ENCODE data around the gene CKAP2L. TPM values are rescaled to one million over a fixed set of nuclear protein-coding genes. Genes with fewer than 3 reads are reported as not detected.

The CKAP2L gene
- total and polyA plus RNA-seq, 4 donors: 0.19 to 15.9 (median 0.91) TPM; not detected in 1

DNA sequence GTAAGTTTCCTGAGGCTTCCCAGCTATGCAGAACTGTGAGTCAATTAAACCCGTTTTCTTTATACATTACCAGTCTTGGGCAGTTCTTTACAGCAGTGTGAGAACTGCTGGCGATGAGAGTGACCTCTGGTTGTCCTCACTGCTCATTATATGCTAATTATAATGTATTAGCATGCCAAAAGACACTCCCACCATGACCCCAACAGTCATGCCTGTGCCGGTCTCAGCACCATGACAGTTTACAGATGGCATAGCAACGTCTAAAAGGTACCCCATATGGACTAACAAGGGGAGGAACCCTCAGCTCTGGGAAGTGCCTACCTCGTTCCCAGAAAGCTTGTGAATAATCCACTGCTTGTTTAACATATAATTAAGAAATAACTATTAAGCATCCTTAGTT, 28.0 kb upstream of the CKAP2L start (continued):
- TF ChIP-seq, protein P1, sequence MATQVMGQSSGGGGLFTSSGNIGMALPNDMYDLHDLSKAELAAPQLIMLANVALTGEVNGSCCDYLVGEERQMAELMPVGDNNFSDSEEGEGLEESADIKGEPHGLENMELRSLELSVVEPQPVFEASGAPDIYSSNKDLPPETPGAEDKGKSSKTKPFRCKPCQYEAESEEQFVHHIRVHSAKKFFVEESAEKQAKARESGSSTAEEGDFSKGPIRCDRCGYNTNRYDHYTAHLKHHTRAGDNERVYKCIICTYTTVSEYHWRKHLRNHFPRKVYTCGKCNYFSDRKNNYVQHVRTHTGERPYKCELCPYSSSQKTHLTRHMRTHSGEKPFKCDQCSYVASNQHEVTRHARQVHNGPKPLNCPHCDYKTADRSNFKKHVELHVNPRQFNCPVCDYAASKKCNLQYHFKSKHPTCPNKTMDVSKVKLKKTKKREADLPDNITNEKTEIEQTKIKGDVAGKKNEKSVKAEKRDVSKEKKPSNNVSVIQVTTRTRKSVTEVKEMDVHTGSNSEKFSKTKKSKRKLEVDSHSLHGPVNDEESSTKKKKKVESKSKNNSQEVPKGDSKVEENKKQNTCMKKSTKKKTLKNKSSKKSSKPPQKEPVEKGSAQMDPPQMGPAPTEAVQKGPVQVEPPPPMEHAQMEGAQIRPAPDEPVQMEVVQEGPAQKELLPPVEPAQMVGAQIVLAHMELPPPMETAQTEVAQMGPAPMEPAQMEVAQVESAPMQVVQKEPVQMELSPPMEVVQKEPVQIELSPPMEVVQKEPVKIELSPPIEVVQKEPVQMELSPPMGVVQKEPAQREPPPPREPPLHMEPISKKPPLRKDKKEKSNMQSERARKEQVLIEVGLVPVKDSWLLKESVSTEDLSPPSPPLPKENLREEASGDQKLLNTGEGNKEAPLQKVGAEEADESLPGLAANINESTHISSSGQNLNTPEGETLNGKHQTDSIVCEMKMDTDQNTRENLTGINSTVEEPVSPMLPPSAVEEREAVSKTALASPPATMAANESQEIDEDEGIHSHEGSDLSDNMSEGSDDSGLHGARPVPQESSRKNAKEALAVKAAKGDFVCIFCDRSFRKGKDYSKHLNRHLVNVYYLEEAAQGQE (IDR thresholded peaks at IDR 0.05): no peak
- TF ChIP-seq ATF3 (IDR thresholded peaks at IDR 0.05) (no peak), EGR1 (IDR thresholded peaks at IDR 0.05; ENCODE audit: low read depth in 2 of 2) (no peak), RXRA (IDR thresholded peaks at IDR 0.05) (no peak)

DNA sequence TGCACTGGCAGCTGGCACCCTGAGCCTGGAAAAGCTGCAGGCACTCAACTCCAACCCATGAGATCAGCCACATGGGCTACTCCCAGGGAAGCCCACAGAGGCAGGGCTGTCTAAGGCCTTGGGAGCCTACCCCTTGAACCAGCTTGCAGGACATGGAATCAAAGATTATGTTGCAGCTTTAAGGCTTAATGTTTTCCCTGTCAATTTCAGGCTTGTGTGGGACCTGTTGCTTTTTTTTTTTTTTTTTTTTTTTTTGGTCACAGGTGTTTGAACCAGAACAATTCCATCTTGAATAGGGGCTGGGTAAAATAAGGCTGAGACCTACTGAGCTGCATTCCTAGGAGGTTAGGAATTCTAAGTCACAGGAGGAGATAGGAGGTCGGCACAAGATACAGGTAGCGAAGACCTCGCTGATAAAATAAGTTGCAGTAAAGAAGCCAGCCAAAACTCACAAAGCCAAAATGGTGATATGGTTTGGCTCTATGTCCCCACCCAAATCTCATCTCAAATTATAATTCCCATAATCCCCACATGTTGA, 27.4 kb upstream of the CKAP2L start:
- Histone ChIP-seq H3K4me3 (ENCODE audit: low read depth in 1 of 3, low read length in 3 of 3) (no peak overlapping the region), H3K27ac (ENCODE audit: low read depth in 1 of 2, low read length in 2 of 2) (no peak overlapping the region), H3K9ac (ENCODE audit: low read depth in 1 of 2, low read length in 2 of 2) (no peak overlapping the region), H3K27me3 (ENCODE audit: control insufficient read depth in 4 of 4, insufficient read depth in 4 of 4, low read length in 3 of 4) (no peaks in the 10 kb centered on the region), H3K4me1 (ENCODE audit: control insufficient read depth in 4 of 4, insufficient read depth in 4 of 4, low read length in 3 of 4) (peaks cover 0 to 2% (median 0%) of the 10 kb centered on the region in 4 donors), H3K9me3 (ENCODE audit: control insufficient read depth in 4 of 4, low read length in 3 of 4) (no peaks in the 10 kb centered on the region), H3K36me3 (ENCODE audit: control insufficient read depth in 4 of 4, insufficient read depth in 3 of 4, low read depth in 1 of 4, low read length in 3 of 4) (no peaks in the 10 kb centered on the region)
- WGBS: over 99% methylated on average over 3 of the region's 3 CpGs
- DNase-seq (ENCODE audit: low spot score): no peak
- TF ChIP-seq YY1 (IDR thresholded peaks at IDR 0.05) (no peak), JUND (IDR thresholded peaks at IDR 0.05) (no peak)

- Histone ChIP-seq H3K9me3 (ENCODE audit: control insufficient read depth in 4 of 4, low read length in 3 of 4) (no peaks in the 10 kb centered on the region), H3K9ac (ENCODE audit: low read depth in 1 of 2, low read length in 2 of 2) (no peak overlapping the region), H3K36me3 (ENCODE audit: control insufficient read depth in 4 of 4, insufficient read depth in 3 of 4, low read depth in 1 of 4, low read length in 3 of 4) (no peaks in the 10 kb centered on the region), H3K27ac (ENCODE audit: low read depth in 1 of 2, low read length in 2 of 2) (no peak overlapping the region), H3K4me3 (ENCODE audit: low read depth in 1 of 3, low read length in 3 of 3) (no peak overlapping the region), H3K27me3 (ENCODE audit: control insufficient read depth in 4 of 4, insufficient read depth in 4 of 4, low read length in 3 of 4) (no peaks in the 10 kb centered on the region), H3K4me1 (ENCODE audit: control insufficient read depth in 4 of 4, insufficient read depth in 4 of 4, low read length in 3 of 4) (peaks cover 0 to 2% (median 0%) of the 10 kb centered on the region in 4 donors)
- no peak for DNase-seq (ENCODE audit: low spot score)
- TF ChIP-seq CTCF (IDR thresholded peaks at IDR 0.05; ENCODE audit: low read depth, low read length, missing input control) (no peak), RAD21 (IDR thresholded peaks at IDR 0.05) (no peak), JUND (IDR thresholded peaks at IDR 0.05) (no peak), TAF1 (conservative IDR thresholded peaks at IDR 0.05) (no peak), HNF4A (conservative IDR thresholded peaks at IDR 0.05) (no peak), MAX (IDR thresholded peaks at IDR 0.05) (no peak), FOXA1 (IDR thresholded peaks at IDR 0.05) (no peak), FOXA2 (IDR thresholded peaks at IDR 0.05) (no peak)
- TF ChIP-seq, protein P2, sequence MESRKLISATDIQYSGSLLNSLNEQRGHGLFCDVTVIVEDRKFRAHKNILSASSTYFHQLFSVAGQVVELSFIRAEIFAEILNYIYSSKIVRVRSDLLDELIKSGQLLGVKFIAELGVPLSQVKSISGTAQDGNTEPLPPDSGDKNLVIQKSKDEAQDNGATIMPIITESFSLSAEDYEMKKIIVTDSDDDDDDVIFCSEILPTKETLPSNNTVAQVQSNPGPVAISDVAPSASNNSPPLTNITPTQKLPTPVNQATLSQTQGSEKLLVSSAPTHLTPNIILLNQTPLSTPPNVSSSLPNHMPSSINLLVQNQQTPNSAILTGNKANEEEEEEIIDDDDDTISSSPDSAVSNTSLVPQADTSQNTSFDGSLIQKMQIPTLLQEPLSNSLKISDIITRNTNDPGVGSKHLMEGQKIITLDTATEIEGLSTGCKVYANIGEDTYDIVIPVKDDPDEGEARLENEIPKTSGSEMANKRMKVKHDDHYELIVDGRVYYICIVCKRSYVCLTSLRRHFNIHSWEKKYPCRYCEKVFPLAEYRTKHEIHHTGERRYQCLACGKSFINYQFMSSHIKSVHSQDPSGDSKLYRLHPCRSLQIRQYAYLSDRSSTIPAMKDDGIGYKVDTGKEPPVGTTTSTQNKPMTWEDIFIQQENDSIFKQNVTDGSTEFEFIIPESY (IDR thresholded peaks at IDR 0.05): no peak
- 96% methylated on average over 3 of the region's 3 CpGs for WGBS
Measured at GRCh38 chr2:112791019-112791418, 26.6 kb upstream of the CKAP2L start.

Data from liver (tissue), 9 donors.